Adrenal gland (tissue), 5 donors: Measurements from ENCODE around the gene CCDC148.

Experiments used
- POLR2A ChIP-seq, 2 donors: fragments of 450-650 bp; IDR thresholded peaks; one replicate each; pipeline ENCODE4 v1.6.1; 2017; ENCODE audit warnings: antibody characterized with exemption in 2 of 2, mild to moderate bottlenecking in 2 of 2, moderate library complexity in 1 of 2
- TF ChIP-seq, protein P1 (sequence below), 6 experiments: fragments of 450-650 bp in 4 of 6; fragments of 200-600 bp in 2 of 6; sonication (generic) in 1 of 6; IDR thresholded peaks; 1 replicate in 5 of 6; 2 replicates in 1 of 6; pipeline versions ENCODE4 v1.5.1 to v1.8.0; 2016 to 2021; ENCODE audit warnings: antibody characterized with exemption in 6 of 6, mild to moderate bottlenecking in 2 of 6, moderate library complexity in 1 of 6
- donor health status: DM: no; HTN: no; CAD: no.

DNA sequence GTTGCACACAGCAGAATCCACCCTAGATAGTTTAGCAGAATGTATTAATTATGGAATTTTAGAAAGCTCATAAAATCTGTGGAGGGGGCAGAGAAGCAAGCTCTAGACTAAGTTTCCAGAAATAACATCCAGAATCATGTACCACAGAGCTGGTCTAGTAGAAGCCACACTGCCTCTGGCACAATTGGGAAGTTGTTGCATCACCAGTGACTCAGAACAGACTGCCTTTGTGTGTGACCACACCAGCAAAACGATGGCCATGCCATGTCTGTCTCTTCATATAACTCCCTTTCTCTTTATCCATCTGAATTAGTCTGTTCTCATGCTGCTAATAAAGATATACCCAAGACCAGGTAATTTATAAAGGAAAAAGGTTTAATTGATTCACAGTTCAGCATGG lies 158.9 kb downstream of the CCDC148 start:
- TF ChIP-seq, protein P1, sequence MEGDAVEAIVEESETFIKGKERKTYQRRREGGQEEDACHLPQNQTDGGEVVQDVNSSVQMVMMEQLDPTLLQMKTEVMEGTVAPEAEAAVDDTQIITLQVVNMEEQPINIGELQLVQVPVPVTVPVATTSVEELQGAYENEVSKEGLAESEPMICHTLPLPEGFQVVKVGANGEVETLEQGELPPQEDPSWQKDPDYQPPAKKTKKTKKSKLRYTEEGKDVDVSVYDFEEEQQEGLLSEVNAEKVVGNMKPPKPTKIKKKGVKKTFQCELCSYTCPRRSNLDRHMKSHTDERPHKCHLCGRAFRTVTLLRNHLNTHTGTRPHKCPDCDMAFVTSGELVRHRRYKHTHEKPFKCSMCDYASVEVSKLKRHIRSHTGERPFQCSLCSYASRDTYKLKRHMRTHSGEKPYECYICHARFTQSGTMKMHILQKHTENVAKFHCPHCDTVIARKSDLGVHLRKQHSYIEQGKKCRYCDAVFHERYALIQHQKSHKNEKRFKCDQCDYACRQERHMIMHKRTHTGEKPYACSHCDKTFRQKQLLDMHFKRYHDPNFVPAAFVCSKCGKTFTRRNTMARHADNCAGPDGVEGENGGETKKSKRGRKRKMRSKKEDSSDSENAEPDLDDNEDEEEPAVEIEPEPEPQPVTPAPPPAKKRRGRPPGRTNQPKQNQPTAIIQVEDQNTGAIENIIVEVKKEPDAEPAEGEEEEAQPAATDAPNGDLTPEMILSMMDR (IDR thresholded peaks at IDR 0.05), result no peak
- no peak for TF ChIP-seq POLR2A (IDR thresholded peaks at IDR 0.05)
